Stimulated activated memory B cell treated with anti-CD40 and anti-IgM and Interleukin-4, amounts not matched to agents 10 μg/mL and 1 μg/mL and 100 μg/mL, for 72 hours (primary cell): ENCODE data around the gene KREMEN2.
"Not testable (repeated sequence)": the region's sequence is repeated elsewhere in the genome, so short reads cannot be mapped to it uniquely, and the experiment has no call there.

Experiments used
- ATAC-seq: fragments of 150-1000 bp; cut with Tn5 transposase; 2 replicates; pipeline ENCODE4 v1.10.0; 2021
- H3K27ac Mint-ChIP-seq: one replicate; pipeline ENCODE4 v1.8.0; 2022; ENCODE audit warnings: mild to moderate bottlenecking, mixed read lengths
- H3K27me3 Mint-ChIP-seq: one replicate; pipeline ENCODE4 v1.8.0; 2022; ENCODE audit warnings: mixed read lengths
- H3K36me3 Mint-ChIP-seq: one replicate; pipeline ENCODE4 v1.8.0; 2022; ENCODE audit warnings: mixed read lengths
- H3K4me1 Mint-ChIP-seq: one replicate; pipeline ENCODE4 v1.8.0; 2022; ENCODE audit warnings: mixed read lengths
- H3K4me3 Mint-ChIP-seq: one replicate; pipeline ENCODE4 v1.8.0; 2022; ENCODE audit warnings: mild to moderate bottlenecking, moderate library complexity, mixed read lengths
- H3K9me3 Mint-ChIP-seq: one replicate; pipeline ENCODE4 v1.8.0; 2022; ENCODE audit warnings: mixed read lengths

Gene KREMEN2

GRCh38 chr16:2933136-2933535 lies 30.9 kb upstream of the KREMEN2 start:
- no peaks in the 10 kb centered on the region for H3K27me3 Mint-ChIP-seq
- H3K27ac Mint-ChIP-seq, result no peak overlapping the region
- H3K4me3 Mint-ChIP-seq, result no peak overlapping the region
- H3K9me3 Mint-ChIP-seq, result no peaks in the 10 kb centered on the region
- no peaks in the 10 kb centered on the region for H3K4me1 Mint-ChIP-seq
- peaks cover 52% of the 10 kb centered on the region for H3K36me3 Mint-ChIP-seq
- no peak for ATAC-seq

DNA sequence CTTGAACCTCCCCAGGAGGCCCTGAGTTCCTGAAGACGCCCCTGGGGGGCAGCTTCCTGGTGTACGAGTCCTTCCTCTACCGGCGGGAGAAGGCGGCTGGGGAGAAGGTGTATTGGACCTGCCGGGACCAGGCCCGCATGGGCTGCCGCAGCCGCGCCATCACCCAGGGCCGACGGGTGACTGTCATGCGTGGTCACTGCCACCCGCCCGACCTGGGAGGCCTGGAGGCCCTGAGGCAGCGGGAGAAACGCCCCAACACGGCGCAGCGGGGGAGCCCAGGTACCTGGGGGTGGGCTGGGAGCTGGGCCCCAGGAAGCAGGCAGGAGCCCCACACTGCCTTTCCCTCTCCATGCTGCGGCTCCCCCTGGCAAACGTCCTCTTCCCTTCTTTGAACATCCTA lies 30.4 kb upstream of the KREMEN2 start:
- ATAC-seq, result no peak
- Mint-ChIP-seq H3K4me3 (no peak overlapping the region), H3K4me1 (no peaks in the 10 kb centered on the region), H3K36me3 (peaks cover 57% of the 10 kb centered on the region), H3K27me3 (no peaks in the 10 kb centered on the region), H3K27ac (no peak overlapping the region), H3K9me3 (no peaks in the 10 kb centered on the region)

- H3K27ac Mint-ChIP-seq, result no peak overlapping the region
- no peaks in the 10 kb centered on the region for H3K27me3 Mint-ChIP-seq
- H3K9me3 Mint-ChIP-seq, result no peaks in the 10 kb centered on the region
- H3K4me1 Mint-ChIP-seq, result no peaks in the 10 kb centered on the region
- peaks cover 59% of the 10 kb centered on the region for H3K36me3 Mint-ChIP-seq
- H3K4me3 Mint-ChIP-seq, result no peak overlapping the region
- ATAC-seq, result no peak
Observed at GRCh38 chr16:2934450-2934849, 29.6 kb upstream of the KREMEN2 start.

DNA sequence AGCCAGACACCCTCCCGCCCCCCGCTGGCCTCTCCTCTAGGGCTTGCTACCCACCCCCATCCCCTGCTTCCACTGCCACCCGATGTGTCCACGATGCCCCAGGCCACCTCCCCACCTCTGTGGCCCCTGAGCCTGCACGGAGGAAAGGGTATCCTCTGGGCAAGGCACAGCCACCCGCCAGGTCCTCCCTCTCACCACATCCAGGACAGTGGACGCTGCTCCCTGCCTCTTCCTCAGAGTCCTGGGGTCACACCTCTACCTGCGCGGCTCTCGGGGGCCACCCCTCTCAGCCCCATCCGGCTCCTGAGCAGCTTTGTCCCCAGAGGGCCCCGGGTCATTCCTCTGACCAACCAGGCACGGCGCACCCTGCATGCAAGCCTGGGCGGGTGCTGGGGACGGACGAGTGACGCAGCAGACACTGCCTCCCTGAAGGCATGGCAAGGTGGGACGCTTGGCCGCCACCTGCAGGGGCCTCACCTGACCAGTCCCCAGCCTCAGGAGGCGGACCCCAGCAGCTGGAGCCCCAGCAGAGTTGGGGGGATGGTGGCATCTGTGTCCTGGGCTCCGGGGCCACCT lies 27.6 kb upstream of the KREMEN2 start:
- H3K27ac Mint-ChIP-seq, result no peak overlapping the region
- H3K27me3 Mint-ChIP-seq, result no peaks in the 10 kb centered on the region
- H3K4me1 Mint-ChIP-seq, result peaks cover under 1% of the 10 kb centered on the region
- no peak for ATAC-seq
- no peak overlapping the region for H3K4me3 Mint-ChIP-seq
- peaks cover 69% of the 10 kb centered on the region for H3K36me3 Mint-ChIP-seq
- H3K9me3 Mint-ChIP-seq, result no peaks in the 10 kb centered on the region

DNA sequence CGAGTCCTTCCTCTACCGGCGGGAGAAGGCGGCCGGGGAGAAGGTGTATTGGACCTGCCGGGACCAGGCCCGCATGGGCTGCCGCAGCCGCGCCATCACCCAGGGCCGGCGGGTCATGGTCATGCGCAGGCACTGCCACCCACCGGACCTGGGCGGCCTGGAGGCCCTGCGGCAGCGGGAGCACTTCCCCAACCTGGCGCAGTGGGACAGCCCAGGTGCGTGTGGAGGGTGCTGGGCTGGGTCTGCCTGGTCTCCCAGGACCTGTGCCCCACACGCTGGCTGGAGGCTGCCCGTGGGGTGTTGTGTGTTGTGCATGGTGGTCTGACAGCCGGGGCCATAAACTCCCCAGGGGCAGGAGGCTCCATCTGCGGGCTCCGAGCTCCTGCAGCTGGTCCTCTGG lies 26.9 kb upstream of the KREMEN2 start:
- no peak for ATAC-seq
- Mint-ChIP-seq H3K36me3 (peaks cover 70% of the 10 kb centered on the region), H3K9me3 (no peaks in the 10 kb centered on the region), H3K4me3 (no peak overlapping the region), H3K27ac (no peak overlapping the region), H3K4me1 (peaks cover 7% of the 10 kb centered on the region), H3K27me3 (no peaks in the 10 kb centered on the region)

GRCh38 chr16:2938206-2938605 lies 25.9 kb upstream of the KREMEN2 start:
- Mint-ChIP-seq H3K4me1 (peaks cover 9% of the 10 kb centered on the region), H3K4me3 (no peak overlapping the region), H3K27ac (no peak overlapping the region), H3K36me3 (peaks cover 71% of the 10 kb centered on the region), H3K9me3 (no peaks in the 10 kb centered on the region), H3K27me3 (no peaks in the 10 kb centered on the region)
- ATAC-seq, result no peak

GRCh38 chr16:2939968-2940367 lies 24.1 kb upstream of the KREMEN2 start:
- H3K4me3 Mint-ChIP-seq, result no peak overlapping the region
- peaks cover 64% of the 10 kb centered on the region for H3K36me3 Mint-ChIP-seq
- no peak for ATAC-seq
- peaks cover 9% of the 10 kb centered on the region for H3K4me1 Mint-ChIP-seq
- H3K9me3 Mint-ChIP-seq, result no peaks in the 10 kb centered on the region
- no peaks in the 10 kb centered on the region for H3K27me3 Mint-ChIP-seq
- no peak overlapping the region for H3K27ac Mint-ChIP-seq

- H3K27ac Mint-ChIP-seq, result no peak overlapping the region
- no peaks in the 10 kb centered on the region for H3K27me3 Mint-ChIP-seq
- H3K4me1 Mint-ChIP-seq, result peaks cover 9% of the 10 kb centered on the region
- H3K36me3 Mint-ChIP-seq, result peaks cover 51% of the 10 kb centered on the region
- no peak for ATAC-seq
- no peak overlapping the region for H3K4me3 Mint-ChIP-seq
- no peaks in the 10 kb centered on the region for H3K9me3 Mint-ChIP-seq
Observed at GRCh38 chr16:2942045-2942444, 22.0 kb upstream of the KREMEN2 start.

GRCh38 chr16:2943716-2944115 lies 20.4 kb upstream of the KREMEN2 start:
- H3K9me3 Mint-ChIP-seq, ATAC-seq: not testable (repeated sequence)

DNA sequence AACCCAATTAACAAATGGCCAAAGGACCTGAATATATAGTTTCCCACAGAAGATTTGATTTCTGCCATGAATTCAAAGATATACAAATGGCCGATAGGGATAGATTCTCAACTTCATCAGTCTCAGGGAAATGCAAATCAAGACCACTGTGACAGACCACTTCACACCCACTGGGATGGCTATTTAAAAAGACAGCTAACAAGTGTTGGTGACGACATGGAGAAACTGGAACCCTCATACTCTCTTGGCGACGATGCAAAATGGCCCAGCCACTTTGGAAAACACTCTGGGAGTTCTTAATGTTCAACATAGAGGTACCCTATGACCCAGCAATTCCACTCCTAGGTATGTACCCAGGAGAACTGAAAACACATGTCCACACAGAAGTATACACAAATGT lies 17.4 kb upstream of the KREMEN2 start:
- H3K27ac Mint-ChIP-seq, result no peak overlapping the region
- H3K4me3 Mint-ChIP-seq, result no peak overlapping the region
- H3K36me3 Mint-ChIP-seq, result peaks cover 48% of the 10 kb centered on the region
- ATAC-seq, result no peak
- H3K4me1 Mint-ChIP-seq, result peaks cover 7% of the 10 kb centered on the region
- H3K27me3 Mint-ChIP-seq, result peaks cover 7% of the 10 kb centered on the region
- H3K9me3 Mint-ChIP-seq, result no peaks in the 10 kb centered on the region

More at GRCh38 chr16:2943716-2944115, 20.4 kb upstream of the KREMEN2 start:
- H3K36me3 Mint-ChIP-seq, result peaks cover 47% of the 10 kb centered on the region
- not testable (repeated sequence) for H3K4me3 Mint-ChIP-seq, H3K4me1 Mint-ChIP-seq, H3K27ac Mint-ChIP-seq, H3K27me3 Mint-ChIP-seq

DNA sequence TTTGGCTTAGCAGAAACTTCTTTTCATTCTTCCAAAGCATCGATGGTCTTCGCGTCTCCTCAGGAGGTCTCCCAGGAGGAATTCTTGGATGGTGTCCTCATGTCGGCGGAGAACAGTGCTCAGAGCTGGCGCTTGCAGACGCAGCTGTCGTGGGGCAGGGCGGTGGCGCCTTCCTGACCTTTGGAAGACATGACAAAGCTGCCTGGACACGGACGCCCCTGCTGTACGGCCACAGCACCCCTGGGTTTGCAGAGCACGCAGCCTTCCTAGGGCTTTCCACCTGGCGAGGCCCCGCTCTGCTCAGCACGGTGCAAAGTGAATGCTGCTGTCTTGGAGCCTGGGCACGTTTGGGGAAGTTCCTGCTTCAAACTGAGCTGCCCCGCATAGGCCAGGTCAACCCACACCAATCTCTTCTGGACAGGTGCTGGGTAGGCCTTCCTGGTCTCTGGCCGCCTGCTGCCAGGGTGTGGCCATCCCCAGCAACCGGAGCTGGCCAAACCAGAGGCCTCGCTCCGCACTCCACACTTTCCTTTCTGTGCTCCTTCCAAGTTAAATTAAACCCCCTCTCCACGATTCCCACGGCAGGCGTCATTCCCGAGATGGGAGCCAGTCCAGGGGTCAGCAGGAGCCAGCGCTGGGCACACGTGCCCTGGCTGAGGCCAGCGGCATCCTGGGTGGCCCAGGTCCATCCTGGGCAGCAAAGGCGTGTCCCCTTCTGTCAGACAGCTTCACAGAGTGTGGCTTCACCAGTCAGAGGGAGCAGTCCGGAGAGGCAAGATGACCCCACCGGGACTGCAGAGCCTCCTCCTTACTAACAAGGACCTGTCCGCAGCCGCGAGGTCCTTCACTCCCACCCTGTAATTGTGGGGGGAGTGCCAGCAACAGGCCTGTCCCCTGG lies 15.0 kb upstream of the KREMEN2 start:
- Mint-ChIP-seq H3K4me1 (peaks cover 7% of the 10 kb centered on the region), H3K27me3 (peaks cover 25% of the 10 kb centered on the region), H3K36me3 (peaks cover 30% of the 10 kb centered on the region), H3K4me3 (no peak overlapping the region), H3K27ac (no peak overlapping the region), H3K9me3 (no peaks in the 10 kb centered on the region)
- ATAC-seq, result no peak

GRCh38 chr16:2949705-2950352 lies 14.2 kb upstream of the KREMEN2 start:
- peaks cover 30% of the 10 kb centered on the region for H3K36me3 Mint-ChIP-seq
- H3K27ac Mint-ChIP-seq, result no peak overlapping the region
- no peak overlapping the region for H3K4me3 Mint-ChIP-seq
- ATAC-seq, result no peak
- H3K9me3 Mint-ChIP-seq, result no peaks in the 10 kb centered on the region
- peaks cover 33% of the 10 kb centered on the region for H3K27me3 Mint-ChIP-seq
- H3K4me1 Mint-ChIP-seq, result peaks cover 10% of the 10 kb centered on the region

GRCh38 chr16:2950353-2950724 lies 13.7 kb upstream of the KREMEN2 start:
- Mint-ChIP-seq H3K36me3 (peaks cover 30% of the 10 kb centered on the region), H3K9me3 (no peaks in the 10 kb centered on the region), H3K27ac (no peak overlapping the region), H3K27me3 (peaks cover 38% of the 10 kb centered on the region), H3K4me1 (peaks cover 10% of the 10 kb centered on the region), H3K4me3 (no peak overlapping the region)
- no peak for ATAC-seq

- Mint-ChIP-seq H3K27me3 (peaks cover 42% of the 10 kb centered on the region), H3K9me3 (no peaks in the 10 kb centered on the region), H3K4me3 (no peak overlapping the region), H3K27ac (no peak overlapping the region), H3K36me3 (peaks cover 30% of the 10 kb centered on the region), H3K4me1 (peaks cover 10% of the 10 kb centered on the region)
- ATAC-seq, result no peak
Observed at GRCh38 chr16:2950773-2951172, 13.3 kb upstream of the KREMEN2 start.

- Mint-ChIP-seq H3K4me1 (peaks cover 10% of the 10 kb centered on the region), H3K9me3 (no peaks in the 10 kb centered on the region), H3K4me3 (no peak overlapping the region), H3K27ac (no peak overlapping the region), H3K27me3 (peaks cover 61% of the 10 kb centered on the region), H3K36me3 (peaks cover 20% of the 10 kb centered on the region)
- no peak for ATAC-seq
Observed at GRCh38 chr16:2952679-2953078, 11.4 kb upstream of the KREMEN2 start.
